GM18502 (cell line): ENCODE measurements around the gene SAMD14.

Experiments used
- ATAC-seq: cut with Tn5 transposase; IDR thresholded peaks from one replicate; pipeline ENCODE4 v1.9.1; 2021; ENCODE audit warnings: mild to moderate bottlenecking; ENCODE audit not compliant: unreplicated experiment, poor library complexity

Gene SAMD14

GRCh38 chr17:50087246-50087911 is 42.6 kb downstream of the SAMD14 start:
- ATAC-seq, result no peak

- ATAC-seq, result no peak
Observed at GRCh38 chr17:50081757-50082156, 48.2 kb downstream of the SAMD14 start.

GRCh38 chr17:50080827-50081226 is 49.1 kb downstream of the SAMD14 start:
- ATAC-seq, result no peak

- ATAC-seq, result no peak
Observed at GRCh38 chr17:50080096-50080480, 49.9 kb downstream of the SAMD14 start.

- ATAC-seq, result no peak
Observed at GRCh38 chr17:50079334-50080095, 50.4 kb downstream of the SAMD14 start.

- ATAC-seq, result no peak
Observed at GRCh38 chr17:50078430-50078829, 51.5 kb downstream of the SAMD14 start.

GRCh38 chr17:50076591-50077235 is 53.2 kb downstream of the SAMD14 start:
- no peak for ATAC-seq

- ATAC-seq, result no peak
Observed at GRCh38 chr17:50076221-50076590, 53.8 kb downstream of the SAMD14 start.

- ATAC-seq, result no peak
Observed at GRCh38 chr17:50075446-50076032, 54.4 kb downstream of the SAMD14 start.

- ATAC-seq, result no peak
Observed at GRCh38 chr17:50074227-50074626, 55.7 kb downstream of the SAMD14 start.

- ATAC-seq, result no peak
Observed at GRCh38 chr17:50072925-50073324, 57.0 kb downstream of the SAMD14 start.

GRCh38 chr17:50072130-50072529 is 57.8 kb downstream of the SAMD14 start:
- no peak for ATAC-seq

- ATAC-seq, result no peak
Observed at GRCh38 chr17:50071692-50072091, 58.3 kb downstream of the SAMD14 start.

GRCh38 chr17:50070908-50071680 is 58.9 kb downstream of the SAMD14 start:
- ATAC-seq, result no peak

- no peak for ATAC-seq
Observed at GRCh38 chr17:50067996-50068395, 62.0 kb downstream of the SAMD14 start.

GRCh38 chr17:50066995-50067394 is 63.0 kb downstream of the SAMD14 start:
- ATAC-seq, result no peak

- no peak for ATAC-seq
Observed at GRCh38 chr17:50065056-50065455, 64.9 kb downstream of the SAMD14 start.

- no peak for ATAC-seq
Observed at GRCh38 chr17:50064253-50065001, 65.5 kb downstream of the SAMD14 start.

- no peak for ATAC-seq
Observed at GRCh38 chr17:50063561-50064252, 66.3 kb downstream of the SAMD14 start.
